GM18499 (cell line): ENCODE measurements around the gene ADAMTS12.

Source experiments
- ATAC-seq: cut with Tn5 transposase; IDR thresholded peaks from one replicate; pipeline ENCODE4 v1.9.1; 2021; ENCODE audit warnings: moderate number of reproducible peaks; ENCODE audit not compliant: insufficient read depth, unreplicated experiment

The ADAMTS12 gene

GRCh38 chr5:33848554-33848953 is 43.2 kb downstream of the ADAMTS12 start:
- no peak for ATAC-seq

GRCh38 chr5:33846851-33847250 is 44.9 kb downstream of the ADAMTS12 start:
- ATAC-seq: no peak

- no peak for ATAC-seq
Measured at GRCh38 chr5:33843579-33843978, 48.2 kb downstream of the ADAMTS12 start.

- no peak for ATAC-seq
Measured at GRCh38 chr5:33842456-33842855, 49.3 kb downstream of the ADAMTS12 start.

GRCh38 chr5:33841891-33842290 is 49.9 kb downstream of the ADAMTS12 start:
- no peak for ATAC-seq

- peak; percentile 76 for ATAC-seq
Measured at GRCh38 chr5:33840927-33841547, 50.8 kb downstream of the ADAMTS12 start.

GRCh38 chr5:33837301-33837700 is 54.5 kb downstream of the ADAMTS12 start:
- no peak for ATAC-seq

GRCh38 chr5:33834334-33834733 is 57.5 kb downstream of the ADAMTS12 start:
- no peak for ATAC-seq

- ATAC-seq: no peak
Measured at GRCh38 chr5:33833237-33833575, 58.6 kb downstream of the ADAMTS12 start.

- no peak for ATAC-seq
Measured at GRCh38 chr5:33832404-33833236, 59.2 kb downstream of the ADAMTS12 start.

GRCh38 chr5:33831041-33831440 is 60.7 kb downstream of the ADAMTS12 start:
- ATAC-seq: no peak

GRCh38 chr5:33829430-33829829 is 62.4 kb downstream of the ADAMTS12 start:
- ATAC-seq: no peak

- no peak for ATAC-seq
Measured at GRCh38 chr5:33828626-33829308, 63.0 kb downstream of the ADAMTS12 start.

- no peak for ATAC-seq
Measured at GRCh38 chr5:33827885-33828284, 63.9 kb downstream of the ADAMTS12 start.

- ATAC-seq: no peak
Measured at GRCh38 chr5:33827018-33827707, 64.6 kb downstream of the ADAMTS12 start.

GRCh38 chr5:33824516-33825195 is 67.1 kb downstream of the ADAMTS12 start:
- ATAC-seq: peak; percentile 73

GRCh38 chr5:33817301-33817700 is 74.5 kb downstream of the ADAMTS12 start:
- no peak for ATAC-seq

- ATAC-seq: no peak
Measured at GRCh38 chr5:33816791-33817190, 75.0 kb downstream of the ADAMTS12 start.

- no peak for ATAC-seq
Measured at GRCh38 chr5:33812746-33813145, 79.0 kb downstream of the ADAMTS12 start.

GRCh38 chr5:33810491-33811120 is 81.2 kb downstream of the ADAMTS12 start:
- no peak for ATAC-seq
